ENCODE measurements around the gene N4BP2L1.

N4BP2L1 gene

DNA sequence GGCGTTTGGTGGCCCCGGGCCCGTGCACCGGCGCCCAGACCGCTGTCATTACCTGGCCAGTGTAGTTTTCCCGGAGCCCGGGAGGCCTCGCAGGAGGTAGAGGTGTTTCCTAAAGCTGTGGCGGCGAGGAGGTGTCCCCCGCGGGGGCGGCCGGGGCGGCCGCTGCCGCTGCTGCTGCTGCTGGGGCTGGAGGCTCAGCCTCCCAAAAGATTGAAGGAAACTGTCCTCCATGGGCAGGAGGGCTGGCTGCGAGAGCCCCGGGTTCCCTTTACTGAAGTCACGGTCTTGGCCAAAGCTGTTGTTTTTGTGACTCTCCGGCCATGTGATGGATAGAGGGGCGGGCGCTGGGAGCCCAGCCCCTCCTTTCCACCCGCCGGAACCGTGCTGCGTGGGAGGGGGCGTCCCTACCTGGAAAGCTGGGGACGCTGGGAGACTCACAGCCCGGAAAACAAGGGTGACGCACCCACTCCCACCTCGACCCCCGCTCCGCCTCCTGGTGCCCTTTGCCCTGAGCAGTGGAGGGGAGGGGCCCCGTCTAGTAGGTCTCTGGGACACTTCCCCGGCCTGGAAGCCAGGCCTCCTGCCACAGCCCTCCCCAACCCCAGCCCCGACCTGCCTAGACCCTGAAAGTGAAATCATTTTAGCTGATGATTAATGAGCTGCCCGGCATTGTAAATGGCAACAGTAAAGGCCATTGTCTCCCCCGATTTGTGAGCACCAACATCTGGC, at the start of gene N4BP2L1:
TSS of gene N4BP2L1 (minus strand) at position 279 of the 729 bp plus-strand sequence. CDS start at position 231, 48 bp downstream.
- DNase-seq, result peak; percentile 97 to 99 (median 99)

DNA sequence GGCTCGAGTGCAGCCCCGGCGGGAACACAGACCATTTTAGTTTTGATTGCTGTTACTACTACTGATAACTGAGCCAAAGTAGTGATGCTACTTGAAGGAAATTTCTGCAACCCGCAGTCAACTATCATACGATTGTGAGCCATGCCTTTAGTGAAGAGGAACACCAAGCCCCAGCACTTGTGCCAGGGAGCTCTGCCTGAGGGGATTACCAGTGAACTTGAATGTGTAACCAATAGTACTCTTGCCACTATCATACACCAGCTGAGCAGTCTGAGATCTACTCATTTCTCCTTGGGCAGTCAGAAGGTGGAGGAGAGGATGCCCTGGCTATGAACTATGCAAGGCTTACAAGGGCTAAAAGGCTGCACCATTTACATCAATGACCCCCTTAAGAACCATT, 49.0 kb upstream of the N4BP2L1 start:
- DNase-seq, result no peak

DNA sequence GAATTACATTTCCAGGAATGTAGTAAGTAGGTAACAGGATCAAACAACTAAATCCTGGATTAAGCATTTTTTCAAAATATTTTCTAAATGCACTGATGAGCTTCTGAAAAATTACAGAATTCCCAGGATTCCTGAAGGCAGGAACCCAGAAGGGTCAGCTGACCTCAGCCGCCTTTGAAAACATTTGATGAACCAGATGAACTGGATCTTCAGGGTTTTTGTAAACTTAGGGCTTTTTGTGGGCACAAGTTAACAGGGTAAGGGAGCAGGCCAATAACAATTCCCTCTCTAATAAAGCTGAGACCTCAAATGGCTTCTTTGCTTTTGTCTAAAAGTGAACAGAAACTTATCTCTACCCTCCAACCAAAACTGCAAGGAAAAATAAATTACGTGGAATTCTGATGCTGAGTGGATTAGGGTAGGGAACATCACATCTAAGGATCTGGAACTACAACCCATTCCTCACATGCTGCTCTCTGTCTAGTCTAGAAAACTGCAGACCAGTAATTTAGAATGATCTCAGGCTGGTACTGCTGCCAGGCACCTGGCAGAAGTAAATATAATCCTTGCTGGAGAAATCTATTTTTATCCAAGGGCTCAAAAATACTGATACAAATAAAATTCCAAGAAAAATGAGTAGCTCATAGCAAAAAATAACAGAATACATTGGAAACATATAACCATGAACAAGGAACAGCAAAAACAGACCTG, 48.2 kb upstream of the N4BP2L1 start:
- DNase-seq, result no peak

DNA sequence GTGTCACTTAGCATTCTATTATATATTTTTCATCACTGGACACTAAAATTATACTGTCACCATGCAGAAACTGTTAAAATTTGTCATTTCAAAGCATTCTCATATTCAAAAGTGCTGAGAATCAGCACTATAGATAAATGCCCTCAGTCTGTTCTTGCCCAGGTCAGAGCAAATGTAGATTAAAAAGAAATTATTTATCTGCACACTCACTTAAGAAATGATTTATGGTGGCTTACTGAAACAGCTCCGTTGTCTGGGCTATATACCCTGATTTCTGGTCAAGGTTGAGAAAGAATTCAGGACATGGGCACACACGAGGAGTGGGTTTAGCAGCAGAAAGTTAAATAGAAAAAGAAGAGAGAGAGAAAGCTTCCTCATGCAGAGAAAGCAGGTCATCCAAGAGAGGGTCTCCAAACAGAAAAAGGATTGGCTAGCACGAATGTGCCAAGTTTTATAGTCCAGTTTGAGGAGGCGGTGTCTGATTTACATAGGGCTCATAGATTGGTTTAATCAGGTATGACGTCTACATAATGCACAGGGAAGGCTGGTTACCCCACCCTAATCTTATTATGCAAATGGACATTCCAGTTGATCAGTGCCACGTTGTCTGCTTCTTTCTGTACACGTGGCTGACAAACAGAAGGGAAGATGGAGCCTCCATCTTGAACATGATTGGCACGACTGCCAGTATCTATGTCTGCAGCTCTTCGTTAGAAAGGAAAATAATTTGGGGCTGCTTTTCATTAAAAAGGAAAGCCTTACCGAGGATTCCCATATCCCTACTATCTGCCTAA, 47.3 kb upstream of the N4BP2L1 start:
- DNase-seq, result no peak

DNA sequence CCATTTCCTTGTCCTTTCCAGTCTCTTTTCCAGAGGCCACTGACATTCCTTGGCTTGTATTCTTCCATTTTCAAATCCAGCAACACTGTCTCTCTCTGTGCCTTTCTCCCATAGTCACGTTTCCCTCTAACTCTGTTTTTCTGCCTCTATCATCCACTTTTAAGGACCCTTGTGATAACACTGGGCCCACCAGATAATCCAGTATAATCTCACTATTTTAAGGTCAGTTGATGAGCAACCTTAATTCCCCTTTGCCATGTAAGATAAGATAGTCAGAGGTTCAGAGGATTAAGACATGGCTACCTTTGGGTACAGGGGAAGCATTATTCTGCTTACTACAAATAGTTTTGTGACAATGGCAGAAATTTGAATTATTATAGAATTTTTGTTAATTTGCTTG, 45.7 kb upstream of the N4BP2L1 start:
- DNase-seq, result no peak

DNA sequence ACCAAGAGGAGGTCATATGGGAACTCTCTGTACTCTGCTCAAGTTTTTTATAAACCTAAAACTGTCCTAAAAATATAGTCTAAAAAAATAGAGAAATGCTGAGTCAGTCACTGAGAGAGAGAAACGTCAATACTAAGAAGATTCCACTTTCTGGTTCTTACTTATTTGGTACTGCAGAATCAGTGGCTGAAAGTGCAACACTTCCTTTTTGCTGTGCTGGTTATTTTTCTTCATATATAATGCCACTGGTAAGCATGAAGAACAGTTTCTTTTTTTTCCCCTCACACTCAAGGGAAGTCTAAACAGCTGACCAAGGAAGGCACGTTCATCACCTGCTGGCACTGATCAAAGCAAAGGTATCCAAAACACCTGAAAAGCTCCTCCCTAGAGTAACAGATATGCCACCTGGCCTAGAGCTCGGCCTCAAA, 44.3 kb upstream of the N4BP2L1 start:
- DNase-seq, result peak; percentile 4 to 30 (median 19)

GRCh38 chr13:32471187-32471922, 43.4 kb upstream of the N4BP2L1 start:
- DNase-seq, result no peak

GRCh38 chr13:32468502-32469142, 40.7 kb upstream of the N4BP2L1 start:
- no peak for DNase-seq

DNA sequence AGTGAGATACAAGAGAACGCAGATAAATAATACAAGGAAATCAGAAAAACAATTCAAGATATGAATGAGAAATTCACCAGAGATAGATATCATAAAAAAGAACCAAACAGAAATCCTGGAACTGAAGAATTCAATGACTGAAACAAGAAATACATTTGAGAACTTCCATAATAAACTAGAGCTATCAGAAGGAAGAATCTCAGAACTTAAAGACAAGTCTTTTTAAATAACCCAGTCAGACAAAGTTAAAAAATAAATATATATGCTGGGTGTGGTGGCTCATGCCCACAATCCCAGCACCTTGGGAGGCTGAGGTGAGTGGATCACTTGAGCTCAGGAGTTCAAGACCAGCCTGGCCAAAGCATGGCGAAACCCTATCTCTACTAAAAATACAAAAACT, 28.7 kb upstream of the N4BP2L1 start:
- no peak for DNase-seq

DNA sequence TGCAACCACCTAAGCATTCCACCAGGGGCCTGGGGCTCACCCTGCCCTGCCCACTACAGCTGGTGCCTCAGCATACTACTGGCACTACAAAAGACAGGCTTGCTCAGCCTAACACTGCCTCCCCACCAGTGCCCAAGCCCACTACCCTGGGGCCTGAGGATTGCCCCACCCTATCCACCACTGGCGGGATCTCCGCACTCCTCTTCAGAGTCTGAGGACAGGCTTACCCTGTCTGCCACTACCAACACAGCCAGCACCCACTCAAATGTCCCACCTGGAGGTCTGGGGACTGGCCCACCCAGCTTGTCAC, 27.6 kb upstream of the N4BP2L1 start:
- DNase-seq, result no peak

DNA sequence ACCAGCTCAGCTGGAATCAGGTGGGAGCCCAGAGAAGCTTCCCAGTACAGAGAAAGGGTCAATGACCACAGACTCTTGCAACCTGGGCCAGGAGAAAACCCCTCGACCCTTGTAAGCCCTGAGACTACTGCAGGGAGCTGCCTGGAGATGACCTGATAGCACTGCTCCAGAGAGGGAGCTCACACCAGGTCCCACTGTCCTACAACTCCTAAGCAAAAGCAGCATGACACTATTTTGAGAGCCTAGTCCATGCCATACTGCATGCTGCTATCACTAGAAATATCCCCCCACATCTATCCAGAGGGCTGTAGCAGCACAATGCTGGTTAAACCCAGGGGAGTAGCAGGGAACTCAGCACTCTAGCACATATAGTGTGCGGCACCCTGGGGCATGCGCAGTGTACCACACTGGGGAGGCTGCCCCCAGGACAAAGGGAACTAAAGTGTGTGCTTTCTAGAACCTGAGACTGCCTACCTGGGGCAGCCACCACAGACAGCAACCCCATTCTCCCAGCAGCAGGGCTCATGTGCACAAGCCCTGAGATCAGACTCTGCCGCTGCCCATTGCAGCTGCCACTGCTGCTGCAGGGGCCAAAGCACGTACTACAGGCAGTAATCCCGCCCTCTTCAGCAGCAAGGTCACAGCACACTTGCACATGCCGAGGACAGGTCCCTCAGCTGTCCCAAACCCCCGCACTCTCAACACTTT, 27.1 kb upstream of the N4BP2L1 start:
- DNase-seq, result no peak

GRCh38 chr13:32453981-32454380, 26.1 kb upstream of the N4BP2L1 start:
- no peak for DNase-seq

GRCh38 chr13:32448972-32449371, 21.0 kb upstream of the N4BP2L1 start:
- DNase-seq, result no peak

- no peak for DNase-seq
These were observed 20.1 kb upstream of the N4BP2L1 start for GRCh38 chr13:32447894-32448623.

- peak in 2 of 3 donors; percentile 25 to 30 for DNase-seq
These were observed 19.0 kb upstream of the N4BP2L1 start for GRCh38 chr13:32446773-32447465.

DNA sequence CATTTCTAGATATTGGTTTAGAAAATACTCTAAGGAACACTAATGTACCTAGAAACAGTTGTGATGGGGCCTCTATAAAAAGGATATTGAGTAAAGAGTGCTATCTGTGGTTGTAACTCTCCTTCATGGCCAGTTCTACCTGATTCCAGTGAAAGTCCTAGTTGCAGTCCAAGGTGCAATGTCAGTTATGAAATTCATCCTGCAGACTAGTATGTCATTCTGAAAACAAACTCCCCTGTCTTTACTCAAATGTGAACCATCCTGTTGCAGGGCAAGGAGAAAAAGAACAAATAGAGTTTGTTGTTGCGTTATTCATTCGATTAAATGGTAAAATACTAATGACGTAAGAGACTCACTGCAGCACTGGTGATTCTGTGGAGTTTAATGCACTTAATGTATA, 18.3 kb upstream of the N4BP2L1 start:
- no peak for DNase-seq

GRCh38 chr13:32445461-32445860, 17.5 kb upstream of the N4BP2L1 start:
- DNase-seq, result no peak

DNA sequence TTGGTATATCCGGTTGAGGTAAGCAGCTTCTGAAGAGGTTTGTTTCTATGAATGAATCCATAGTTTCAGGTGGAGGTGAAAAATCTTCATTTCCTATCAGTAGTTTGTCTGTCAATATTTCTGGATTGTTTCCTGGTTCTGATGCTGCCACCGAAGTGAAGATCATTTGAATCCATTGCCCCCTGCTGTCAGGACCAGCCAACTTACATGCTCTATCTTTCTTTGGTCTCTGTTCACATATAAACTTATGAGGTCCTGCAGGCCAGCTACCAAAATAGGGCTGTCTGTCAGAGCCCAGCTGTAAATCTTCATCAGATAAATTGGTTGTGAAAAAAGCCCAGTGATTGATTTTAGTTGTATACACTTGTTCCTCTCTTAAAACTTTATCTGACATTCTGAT, 15.2 kb upstream of the N4BP2L1 start:
- DNase-seq, result peak; percentile 55 to 72 (median 63)

DNA sequence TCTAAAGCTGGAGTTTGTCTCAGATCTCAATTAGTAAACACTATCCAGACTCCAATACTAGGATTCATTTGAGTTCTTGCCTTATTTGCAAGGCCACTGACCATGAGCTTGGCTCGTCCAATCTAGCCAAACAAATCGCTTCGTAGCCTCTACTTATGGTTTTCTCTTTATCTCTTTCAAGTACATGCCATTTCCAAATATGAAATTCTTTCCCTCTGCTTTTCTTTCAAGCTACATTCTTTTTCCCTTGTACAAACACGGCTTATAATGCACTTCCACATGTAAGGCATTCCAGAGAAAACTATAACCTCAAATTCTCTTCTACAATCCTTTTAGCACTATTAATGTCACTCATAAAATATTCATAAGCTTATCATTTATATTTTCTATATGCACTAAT, 10.9 kb upstream of the N4BP2L1 start:
- DNase-seq, result no peak

DNA sequence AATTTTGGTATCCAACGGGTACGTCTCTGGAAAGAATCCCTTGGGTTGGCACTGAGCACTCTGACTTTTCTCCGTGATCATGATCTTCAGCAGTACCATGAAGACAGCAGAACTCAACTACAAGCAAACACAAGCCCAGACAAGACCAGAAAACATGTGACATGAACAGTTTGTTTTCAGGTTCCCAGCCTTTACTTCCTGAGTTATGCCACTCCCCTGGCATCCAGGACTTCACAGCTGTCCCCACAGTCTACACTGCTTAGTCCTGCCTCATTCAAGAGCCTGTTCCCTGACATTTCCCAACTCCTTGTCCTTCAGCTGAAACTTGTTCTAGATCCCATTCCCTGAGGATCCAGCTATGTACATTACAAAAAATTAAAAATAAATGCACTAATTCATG, 4.9 kb upstream of the N4BP2L1 start:
- DNase-seq, result no peak

DNA sequence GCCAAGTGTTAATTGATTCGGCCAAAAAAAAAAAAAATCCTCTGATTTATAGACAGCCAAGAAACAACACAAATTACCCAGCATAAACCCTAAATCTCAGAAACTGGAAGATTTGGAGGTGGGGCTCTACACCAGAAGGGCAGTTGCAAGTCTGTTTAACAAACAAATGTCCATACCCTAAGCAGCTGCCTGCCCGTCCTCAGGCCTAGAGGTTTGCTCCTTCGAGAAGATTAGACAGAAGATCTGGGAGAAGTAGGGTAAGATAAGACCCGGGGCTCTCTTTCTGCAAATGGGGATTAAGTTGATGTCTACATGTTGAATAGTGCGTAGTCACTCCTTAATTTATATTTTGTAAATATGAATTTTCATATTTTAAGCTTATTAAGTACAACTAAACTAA, 3.4 kb upstream of the N4BP2L1 start:
- DNase-seq, result no peak

All from suppressor macrophage treated with lipopolysaccharide for 1 hour (primary cell).